Fibroblast of lung (primary cell): Measurements from ENCODE around the gene COL16A1. TPM values are rescaled to one million over a fixed set of nuclear protein-coding genes. Genes with fewer than 3 reads are reported as not detected.

Source experiments
- DNase-seq, 2 donors: peaks; one replicate each; pipeline versions ENCODE4 v3.0.0 to v3.0.0-alpha.2; 2010; ENCODE audit warnings: low read depth in 2 of 2
- H2AFZ ChIP-seq: 2 replicates; pipeline ENCODE4 v1.5.1; 2012; ENCODE audit warnings: low read length, control low read depth, inconsistent platforms
- H3K27ac ChIP-seq: 2 replicates; pipeline ENCODE4 v1.5.1; 2011; ENCODE audit warnings: low read length, control low read depth; ENCODE audit not compliant: insufficient read depth
- H3K27me3 ChIP-seq: 2 replicates; pipeline ENCODE4 v1.5.1; 2011; ENCODE audit warnings: mild to moderate bottlenecking, low read length; ENCODE audit not compliant: control insufficient read depth, insufficient read depth
- H3K36me3 ChIP-seq: 2 replicates; pipeline ENCODE4 v1.5.1; 2011; ENCODE audit warnings: low read length; ENCODE audit not compliant: control insufficient read depth, insufficient read depth
- H3K4me1 ChIP-seq: 2 replicates; pipeline ENCODE4 v1.5.1; 2011; ENCODE audit warnings: low read length; ENCODE audit not compliant: control insufficient read depth, insufficient read depth; ENCODE audit errors: extremely low read depth
- H3K4me2 ChIP-seq: 2 replicates; pipeline ENCODE4 v1.5.1; 2011; ENCODE audit warnings: low read length, control low read depth; ENCODE audit not compliant: insufficient read depth; ENCODE audit errors: extremely low read depth
- H3K4me3 ChIP-seq, 4 experiments: fragments of 200-600 bp in 1 of 4; sonication (generic) in 1 of 4; replicated peaks in 1 of 4; 2 replicates each; pipeline ENCODE4 v1.5.1; 2011 to 2016; ENCODE audit warnings: low read length in 4 of 4, low read depth in 3 of 4, mild to moderate bottlenecking in 3 of 4, control low read depth in 2 of 4, inconsistent platforms in 1 of 4, mixed read lengths in 1 of 4; ENCODE audit not compliant: insufficient read depth in 1 of 4; ENCODE audit errors: control extremely low read depth in 1 of 4
- H3K79me2 ChIP-seq: 2 replicates; pipeline ENCODE4 v1.5.1; 2012; ENCODE audit warnings: mild to moderate bottlenecking, low read length, inconsistent platforms; ENCODE audit not compliant: control insufficient read depth, insufficient read depth
- H3K9ac ChIP-seq: 2 replicates; pipeline ENCODE4 v1.5.1; 2011; ENCODE audit warnings: mild to moderate bottlenecking, low read length, control low read depth; ENCODE audit not compliant: insufficient read depth
- H3K9me3 ChIP-seq: 2 replicates; pipeline ENCODE4 v1.5.1; 2012; ENCODE audit warnings: low read depth, low read length; ENCODE audit not compliant: control insufficient read depth, insufficient read depth
- H4K20me1 ChIP-seq: 2 replicates; pipeline ENCODE4 v1.5.1; 2011; ENCODE audit warnings: low read length; ENCODE audit not compliant: control insufficient read depth, insufficient read depth; ENCODE audit errors: extremely low read depth
- EZH2 ChIP-seq: IDR thresholded peaks from 2 replicates; pipeline ENCODE4 v1.5.1; 2012; ENCODE audit warnings: low read length, control low read depth, mild to moderate bottlenecking; ENCODE audit errors: missing control alignments
- polyA plus RNA-seq, 2 donors: library from polyadenylated mRNA; depleted of rRNA in 1 of 2; stranded (reverse) in 1 of 2; unstranded in 1 of 2; fragments of >200 nt; gene quantifications; 2 replicates each; pipeline ENCODE4 v1.2.1, GENCODE V29; 2011 to 2012; ENCODE audit warnings: missing spikeins in 1 of 2
- total RNA-seq: library from RNA; depleted of rRNA; stranded (reverse); fragments of >200 nt; gene quantifications from 2 replicates; pipeline ENCODE4 v1.2.1, GENCODE V29; 2014
- TF ChIP-seq, protein P1 (sequence below), 2 donors: IDR thresholded peaks in 1 of 2; conservative IDR thresholded peaks in 1 of 2; 1 replicate in 1 of 2; 2 replicates in 1 of 2; pipeline ENCODE4 v1.5.1; 2011 to 2012; ENCODE audit warnings: low read length in 2 of 2, control low read depth in 1 of 2, inconsistent platforms in 1 of 2, low read depth in 1 of 2, mild to moderate bottlenecking in 1 of 2

Gene COL16A1
- total and polyA plus RNA-seq, 2 donors (not counting 1 experiment from before 2014, with no cell fraction given) = 20.9 to 80.3 TPM

- Histone ChIP-seq H2AFZ (no peak overlapping the region), H3K4me2 (no peak overlapping the region), H3K27ac (no peak overlapping the region), H3K9ac (no peak overlapping the region), H3K4me1 (peaks cover 11% of the 10 kb centered on the region), H4K20me1 (no peaks in the 10 kb centered on the region), H3K4me3 (no peak overlapping the region), H3K27me3 (no peaks in the 10 kb centered on the region), H3K36me3 (no peaks in the 10 kb centered on the region), H3K79me2 (peaks cover 38% of the 10 kb centered on the region), H3K9me3 (no peaks in the 10 kb centered on the region)
- TF ChIP-seq, protein P1, sequence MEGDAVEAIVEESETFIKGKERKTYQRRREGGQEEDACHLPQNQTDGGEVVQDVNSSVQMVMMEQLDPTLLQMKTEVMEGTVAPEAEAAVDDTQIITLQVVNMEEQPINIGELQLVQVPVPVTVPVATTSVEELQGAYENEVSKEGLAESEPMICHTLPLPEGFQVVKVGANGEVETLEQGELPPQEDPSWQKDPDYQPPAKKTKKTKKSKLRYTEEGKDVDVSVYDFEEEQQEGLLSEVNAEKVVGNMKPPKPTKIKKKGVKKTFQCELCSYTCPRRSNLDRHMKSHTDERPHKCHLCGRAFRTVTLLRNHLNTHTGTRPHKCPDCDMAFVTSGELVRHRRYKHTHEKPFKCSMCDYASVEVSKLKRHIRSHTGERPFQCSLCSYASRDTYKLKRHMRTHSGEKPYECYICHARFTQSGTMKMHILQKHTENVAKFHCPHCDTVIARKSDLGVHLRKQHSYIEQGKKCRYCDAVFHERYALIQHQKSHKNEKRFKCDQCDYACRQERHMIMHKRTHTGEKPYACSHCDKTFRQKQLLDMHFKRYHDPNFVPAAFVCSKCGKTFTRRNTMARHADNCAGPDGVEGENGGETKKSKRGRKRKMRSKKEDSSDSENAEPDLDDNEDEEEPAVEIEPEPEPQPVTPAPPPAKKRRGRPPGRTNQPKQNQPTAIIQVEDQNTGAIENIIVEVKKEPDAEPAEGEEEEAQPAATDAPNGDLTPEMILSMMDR (conservative IDR thresholded peaks at IDR 0.05 in 1 of 2, IDR thresholded peaks at IDR 0.05 in 1 of 2; ENCODE audit: low read depth in 1 of 2, low read length in 2 of 2) = no peak
- TF ChIP-seq EZH2 = no peak
- no peak for DNase-seq
Measured at GRCh38 chr1:31642366-31642765, 61.5 kb downstream of the COL16A1 start.

GRCh38 chr1:31640964-31641363, 62.9 kb downstream of the COL16A1 start:
- no peak for TF ChIP-seq EZH2
- TF ChIP-seq, protein P1 (conservative IDR thresholded peaks at IDR 0.05 in 1 of 2, IDR thresholded peaks at IDR 0.05 in 1 of 2; ENCODE audit: low read depth in 1 of 2, low read length in 2 of 2) = no peak
- Histone ChIP-seq H2AFZ (no peak overlapping the region), H3K36me3 (no peaks in the 10 kb centered on the region), H3K9me3 (no peaks in the 10 kb centered on the region), H3K4me2 (no peak overlapping the region), H4K20me1 (no peaks in the 10 kb centered on the region), H3K27me3 (no peaks in the 10 kb centered on the region), H3K27ac (no peak overlapping the region), H3K9ac (no peak overlapping the region), H3K79me2 (peaks cover 48% of the 10 kb centered on the region), H3K4me3 (no peak overlapping the region), H3K4me1 (peaks cover 11% of the 10 kb centered on the region)
- no peak for DNase-seq

DNA sequence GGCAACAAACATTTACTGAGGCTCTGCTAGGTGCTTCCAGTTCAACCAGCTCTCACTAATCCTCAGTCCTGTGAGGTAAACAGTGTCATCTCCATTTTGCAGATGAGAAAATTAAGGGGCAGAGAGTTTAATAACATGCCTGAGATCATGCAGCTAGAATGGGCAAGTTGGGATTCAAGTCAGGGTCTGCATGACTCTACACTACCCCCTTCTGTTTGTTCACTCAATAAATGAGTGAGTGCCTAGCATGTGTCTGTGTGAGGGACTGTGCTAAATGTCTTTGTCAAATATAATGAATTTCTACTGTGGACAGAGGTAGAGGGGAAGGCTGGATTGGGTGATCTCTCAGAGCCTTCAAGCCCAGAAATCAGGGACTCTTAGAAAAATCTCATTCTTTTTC, 63.6 kb downstream of the COL16A1 start:
- Histone ChIP-seq H3K4me1 (peaks cover 6% of the 10 kb centered on the region), H3K9ac (no peak overlapping the region), H3K4me3 (no peak overlapping the region), H3K79me2 (peaks cover 50% of the 10 kb centered on the region), H3K9me3 (no peaks in the 10 kb centered on the region), H4K20me1 (no peaks in the 10 kb centered on the region), H3K27ac (no peak overlapping the region), H3K4me2 (no peak overlapping the region), H2AFZ (no peak overlapping the region), H3K36me3 (no peaks in the 10 kb centered on the region), H3K27me3 (no peaks in the 10 kb centered on the region)
- no peak for DNase-seq
- TF ChIP-seq, protein P1 (conservative IDR thresholded peaks at IDR 0.05 in 1 of 2, IDR thresholded peaks at IDR 0.05 in 1 of 2; ENCODE audit: low read depth in 1 of 2, low read length in 2 of 2) = no peak
- TF ChIP-seq EZH2 = no peak
